HG02884 (cell line): ENCODE results near the gene PMEPA1.

ENCODE experiments used
- ATAC-seq: cut with Tn5 transposase; IDR thresholded peaks from one replicate; pipeline ENCODE4 v1.9.1; 2021; ENCODE audit warnings: mild to moderate bottlenecking, moderate library complexity; ENCODE audit not compliant: unreplicated experiment

The PMEPA1 gene

GRCh38 chr20:57612436-57612835, 97.4 kb downstream of the PMEPA1 start:
- ATAC-seq: no peak

- ATAC-seq: no peak
Measured at GRCh38 chr20:57611586-57612311, 98.1 kb downstream of the PMEPA1 start.

DNA sequence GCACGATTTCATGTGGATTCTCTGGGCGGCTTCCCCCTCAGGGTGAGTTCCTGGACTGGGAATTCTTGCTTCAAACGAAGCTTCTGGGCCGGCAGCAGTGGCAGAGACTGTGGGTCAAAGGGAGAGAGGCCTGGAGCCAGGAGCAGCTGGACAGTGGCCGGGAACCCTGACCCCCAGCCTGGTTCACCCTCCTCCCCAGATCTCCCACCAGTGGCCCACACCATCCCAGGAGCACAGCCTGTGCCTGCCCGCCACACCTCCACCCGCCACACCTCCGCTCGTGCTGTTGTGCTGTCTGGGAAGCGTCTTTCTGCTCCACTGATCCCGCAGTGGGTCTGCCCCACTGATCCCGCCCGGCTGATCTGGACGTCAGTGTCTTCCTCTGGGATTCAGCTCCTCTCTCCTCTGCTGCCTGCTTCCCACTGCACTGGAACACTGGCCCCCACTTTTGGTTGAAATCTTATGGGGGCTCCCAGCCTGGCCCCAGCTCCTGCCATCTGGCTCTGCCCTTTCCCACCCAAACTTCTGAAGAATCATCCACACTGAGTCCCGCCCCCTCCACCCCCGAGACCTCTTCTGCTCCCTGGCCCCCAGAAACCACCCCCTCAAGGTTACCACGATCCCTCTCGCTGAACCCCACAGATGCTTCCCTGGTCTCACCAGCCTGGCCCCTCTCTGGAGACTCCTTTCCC, 99.4 kb downstream of the PMEPA1 start:
- no peak for ATAC-seq

GRCh38 chr20:57609842-57610167, 100.0 kb downstream of the PMEPA1 start:
- no peak for ATAC-seq

- no peak for ATAC-seq
Measured at GRCh38 chr20:57609086-57609841, 100.6 kb downstream of the PMEPA1 start.

DNA sequence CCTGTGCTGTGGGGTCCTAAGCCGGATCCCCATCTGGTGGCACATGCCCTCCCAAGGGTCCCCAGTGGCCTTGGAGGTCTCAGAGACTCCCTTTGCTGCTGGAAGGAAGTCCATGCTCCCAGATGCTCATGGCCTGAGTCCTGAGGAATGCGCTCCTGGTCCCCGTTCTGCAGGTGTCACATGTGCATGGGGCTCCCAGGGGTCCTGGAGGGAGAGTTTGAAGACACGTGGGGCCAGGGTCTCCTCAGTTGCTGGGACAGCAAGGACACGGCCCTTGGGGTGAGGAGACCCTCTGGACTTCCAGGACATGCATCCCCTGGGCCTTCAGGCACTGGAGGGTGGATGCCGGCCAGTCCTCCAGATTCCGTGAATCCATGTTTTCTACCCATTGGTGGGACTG, 101.3 kb downstream of the PMEPA1 start:
- ATAC-seq: no peak

DNA sequence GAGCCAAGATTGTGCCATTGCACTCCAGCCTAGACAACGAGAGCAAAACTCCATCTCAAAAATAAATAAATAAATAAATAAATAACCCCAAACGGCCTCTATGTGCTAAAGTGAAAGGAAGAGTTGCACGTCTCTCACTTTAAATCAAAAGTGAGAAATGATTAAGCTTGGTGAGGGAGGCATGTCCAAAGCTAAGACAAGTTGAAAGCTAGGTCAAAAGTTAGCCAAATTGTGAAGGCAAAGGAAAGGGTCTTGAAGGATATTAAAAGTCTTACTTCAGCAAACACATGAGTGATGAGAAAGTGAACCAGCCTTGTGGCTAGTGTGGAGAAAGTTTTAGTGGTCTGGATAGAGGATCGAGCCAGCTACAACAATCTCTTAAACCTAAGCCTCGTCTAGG, 103.9 kb downstream of the PMEPA1 start:
- ATAC-seq: no peak

GRCh38 chr20:57605045-57605444, 104.8 kb downstream of the PMEPA1 start:
- no peak for ATAC-seq

DNA sequence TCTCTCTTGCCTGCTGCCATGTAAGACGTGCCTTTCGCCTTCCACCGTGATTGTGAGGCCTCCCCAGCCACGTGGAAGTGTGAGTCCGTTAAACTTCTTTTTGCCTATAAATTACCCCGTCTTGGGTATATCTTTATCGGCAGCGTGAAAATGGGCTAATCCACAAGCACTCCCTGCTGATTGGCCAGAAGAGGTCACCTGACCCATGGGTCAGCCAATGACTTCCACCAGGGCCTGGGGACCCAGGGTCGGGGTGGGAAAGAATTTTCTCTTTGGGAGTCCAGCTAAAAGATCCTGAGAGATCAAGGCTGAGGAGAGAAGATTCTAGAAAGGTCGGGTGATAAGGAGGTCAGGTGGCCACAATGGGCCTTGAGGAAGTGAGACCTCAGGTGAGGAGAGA, 106.7 kb downstream of the PMEPA1 start:
- no peak for ATAC-seq

DNA sequence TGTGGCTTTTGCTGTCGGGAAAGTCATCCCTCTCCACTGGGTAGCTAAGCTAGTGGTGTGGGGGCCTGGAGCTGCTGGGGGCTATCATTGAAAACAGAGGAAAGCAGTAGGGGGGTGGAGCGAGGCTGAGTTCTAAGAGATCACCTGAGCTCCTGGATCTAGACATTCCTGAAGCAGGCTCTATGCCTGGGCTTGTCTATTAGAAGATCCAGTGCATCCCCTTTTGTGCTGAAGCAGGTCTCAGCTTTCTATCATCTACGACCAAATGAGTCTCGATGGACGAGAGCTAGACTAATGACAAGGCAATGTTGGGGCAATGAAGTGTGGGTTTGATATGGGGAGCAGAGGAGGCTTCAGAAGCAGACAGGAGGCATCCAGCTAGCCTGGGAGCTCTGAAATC, 108.1 kb downstream of the PMEPA1 start:
- ATAC-seq: no peak

- no peak for ATAC-seq
Measured at GRCh38 chr20:57601211-57601570, 108.6 kb downstream of the PMEPA1 start.

- peak; percentile 45 for ATAC-seq
Measured at GRCh38 chr20:57600320-57601210, 109.2 kb downstream of the PMEPA1 start.

GRCh38 chr20:57598491-57598890, 111.3 kb downstream of the PMEPA1 start:
- no peak for ATAC-seq
